CD4-positive, alpha-beta T cell treated with Interleukin-2 at 100 ng/mL for 4 hours (primary cell): ENCODE measurements around the gene KRT71.

ENCODE experiments used
- DNase-seq: peaks from one replicate; pipeline ENCODE4 v3.0.0-alpha.2; 2020; ENCODE audit warnings: low spot score

The KRT71 gene

GRCh38 chr12:52539083-52539820 is 13.7 kb downstream of the KRT71 start:
- DNase-seq = no peak

- DNase-seq = no peak
These were observed 15.8 kb downstream of the KRT71 start for GRCh38 chr12:52537101-52537500.

- DNase-seq = no peak
These were observed 17.4 kb downstream of the KRT71 start for GRCh38 chr12:52535574-52535973.

- no peak for DNase-seq
These were observed 18.5 kb downstream of the KRT71 start for GRCh38 chr12:52534482-52534881.

- no peak for DNase-seq
These were observed 19.1 kb downstream of the KRT71 start for GRCh38 chr12:52533686-52534470.

- no peak for DNase-seq
These were observed 20.3 kb downstream of the KRT71 start for GRCh38 chr12:52532636-52533035.

- no peak for DNase-seq
These were observed 21.2 kb downstream of the KRT71 start for GRCh38 chr12:52531566-52532300.

GRCh38 chr12:52530905-52531304 is 22.0 kb downstream of the KRT71 start:
- DNase-seq = no peak

GRCh38 chr12:52530366-52530765 is 22.6 kb downstream of the KRT71 start:
- no peak for DNase-seq

- no peak for DNase-seq
These were observed 23.1 kb downstream of the KRT71 start for GRCh38 chr12:52529846-52530245.

GRCh38 chr12:52529417-52529816 is 23.5 kb downstream of the KRT71 start:
- no peak for DNase-seq

- no peak for DNase-seq
These were observed 24.3 kb downstream of the KRT71 start for GRCh38 chr12:52528641-52529143.

GRCh38 chr12:52527121-52527800 is 25.7 kb downstream of the KRT71 start:
- no peak for DNase-seq

GRCh38 chr12:52526511-52526951 is 26.4 kb downstream of the KRT71 start:
- no peak for DNase-seq

- DNase-seq = no peak
These were observed 27.1 kb downstream of the KRT71 start for GRCh38 chr12:52525661-52526499.

GRCh38 chr12:52524898-52525591 is 27.9 kb downstream of the KRT71 start:
- DNase-seq = no peak

GRCh38 chr12:52524241-52524897 is 28.6 kb downstream of the KRT71 start:
- no peak for DNase-seq

- no peak for DNase-seq
These were observed 29.1 kb downstream of the KRT71 start for GRCh38 chr12:52523824-52524223.

- no peak for DNase-seq
These were observed 30.5 kb downstream of the KRT71 start for GRCh38 chr12:52522346-52523011.
